HepG2 (cell line): ENCODE results near the gene ATG3.

Source experiments
- ATF1 ChIP-seq: IDR thresholded peaks from 2 replicates; pipeline ENCODE4 v1.6.1; 2016; ENCODE audit warnings: mild to moderate bottlenecking, control low read depth
- BRD4 ChIP-seq: sonication (generic); formaldehyde crosslinking; IDR thresholded peaks from 2 replicates; pipeline ENCODE4 v1.4.0; 2020; ENCODE audit warnings: missing genetic modification reagents
- PHF20 ChIP-seq: sonication (generic); formaldehyde crosslinking; IDR thresholded peaks from 2 replicates; pipeline ENCODE4 v1.5.0; 2020; ENCODE audit warnings: mild to moderate bottlenecking, missing genetic modification reagents
- SRF ChIP-seq: IDR thresholded peaks from 2 replicates; pipeline ENCODE4 v1.6.1; 2011; ENCODE audit warnings: mild to moderate bottlenecking, low read depth, low read length, moderate library complexity
- TF ChIP-seq, protein P1 (sequence below): sonication (generic); formaldehyde crosslinking; IDR thresholded peaks from 2 replicates; pipeline ENCODE4 v1.4.0; 2020; ENCODE audit warnings: missing genetic modification reagents
- TF ChIP-seq, protein P2 (sequence below): IDR thresholded peaks from 2 replicates; pipeline ENCODE4 v1.6.1; 2016; ENCODE audit warnings: low read depth
- TF ChIP-seq, protein P3 (sequence below): sonication (generic); formaldehyde crosslinking; IDR thresholded peaks from 2 replicates; pipeline ENCODE4 v1.5.0; 2020; ENCODE audit warnings: mild to moderate bottlenecking, missing genetic modification reagents, moderate library complexity
- TF ChIP-seq, protein P4 (sequence below): sonication (generic); formaldehyde crosslinking; IDR thresholded peaks from 2 replicates; pipeline ENCODE4 v1.8.1; 2023; ENCODE audit warnings: mild to moderate bottlenecking, missing genetic modification reagents

DNA sequence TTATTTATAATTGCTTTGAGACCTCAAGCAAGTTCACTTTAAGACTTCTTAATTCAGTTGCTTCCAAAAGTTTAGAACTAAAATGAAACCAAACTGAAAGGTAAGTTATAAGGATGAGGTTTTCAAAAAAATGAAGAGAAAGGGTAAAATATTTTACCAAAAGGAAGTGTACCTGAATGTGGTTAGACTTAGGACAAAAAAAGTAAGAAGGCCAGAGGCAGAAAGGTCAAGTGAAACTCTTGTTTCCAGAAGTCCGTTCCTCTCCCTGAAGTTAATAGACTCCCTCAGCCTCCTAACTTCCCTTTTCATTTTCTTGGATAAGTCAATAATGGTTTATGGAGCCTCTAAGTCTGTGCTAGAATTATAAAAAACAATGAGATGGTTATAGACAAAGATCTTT, 79.1 kb downstream of the ATG3 start:
- TF ChIP-seq, protein P1, sequence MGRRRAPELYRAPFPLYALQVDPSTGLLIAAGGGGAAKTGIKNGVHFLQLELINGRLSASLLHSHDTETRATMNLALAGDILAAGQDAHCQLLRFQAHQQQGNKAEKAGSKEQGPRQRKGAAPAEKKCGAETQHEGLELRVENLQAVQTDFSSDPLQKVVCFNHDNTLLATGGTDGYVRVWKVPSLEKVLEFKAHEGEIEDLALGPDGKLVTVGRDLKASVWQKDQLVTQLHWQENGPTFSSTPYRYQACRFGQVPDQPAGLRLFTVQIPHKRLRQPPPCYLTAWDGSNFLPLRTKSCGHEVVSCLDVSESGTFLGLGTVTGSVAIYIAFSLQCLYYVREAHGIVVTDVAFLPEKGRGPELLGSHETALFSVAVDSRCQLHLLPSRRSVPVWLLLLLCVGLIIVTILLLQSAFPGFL (CRISPR knock-in tag), result no peak
- no peak for TF ChIP-seq PHF20 (CRISPR knock-in tag)
- TF ChIP-seq, protein P2, sequence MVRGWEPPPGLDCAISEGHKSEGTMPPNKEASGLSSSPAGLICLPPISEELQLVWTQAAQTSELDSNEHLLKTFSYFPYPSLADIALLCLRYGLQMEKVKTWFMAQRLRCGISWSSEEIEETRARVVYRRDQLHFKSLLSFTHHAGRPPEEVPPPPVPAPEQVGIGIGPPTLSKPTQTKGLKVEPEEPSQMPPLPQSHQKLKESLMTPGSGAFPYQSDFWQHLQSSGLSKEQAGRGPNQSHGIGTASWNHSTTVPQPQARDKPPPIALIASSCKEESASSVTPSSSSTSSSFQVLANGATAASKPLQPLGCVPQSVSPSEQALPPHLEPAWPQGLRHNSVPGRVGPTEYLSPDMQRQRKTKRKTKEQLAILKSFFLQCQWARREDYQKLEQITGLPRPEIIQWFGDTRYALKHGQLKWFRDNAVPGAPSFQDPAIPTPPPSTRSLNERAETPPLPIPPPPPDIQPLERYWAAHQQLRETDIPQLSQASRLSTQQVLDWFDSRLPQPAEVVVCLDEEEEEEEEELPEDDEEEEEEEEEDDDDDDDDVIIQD, result no peak
- TF ChIP-seq, protein P3, sequence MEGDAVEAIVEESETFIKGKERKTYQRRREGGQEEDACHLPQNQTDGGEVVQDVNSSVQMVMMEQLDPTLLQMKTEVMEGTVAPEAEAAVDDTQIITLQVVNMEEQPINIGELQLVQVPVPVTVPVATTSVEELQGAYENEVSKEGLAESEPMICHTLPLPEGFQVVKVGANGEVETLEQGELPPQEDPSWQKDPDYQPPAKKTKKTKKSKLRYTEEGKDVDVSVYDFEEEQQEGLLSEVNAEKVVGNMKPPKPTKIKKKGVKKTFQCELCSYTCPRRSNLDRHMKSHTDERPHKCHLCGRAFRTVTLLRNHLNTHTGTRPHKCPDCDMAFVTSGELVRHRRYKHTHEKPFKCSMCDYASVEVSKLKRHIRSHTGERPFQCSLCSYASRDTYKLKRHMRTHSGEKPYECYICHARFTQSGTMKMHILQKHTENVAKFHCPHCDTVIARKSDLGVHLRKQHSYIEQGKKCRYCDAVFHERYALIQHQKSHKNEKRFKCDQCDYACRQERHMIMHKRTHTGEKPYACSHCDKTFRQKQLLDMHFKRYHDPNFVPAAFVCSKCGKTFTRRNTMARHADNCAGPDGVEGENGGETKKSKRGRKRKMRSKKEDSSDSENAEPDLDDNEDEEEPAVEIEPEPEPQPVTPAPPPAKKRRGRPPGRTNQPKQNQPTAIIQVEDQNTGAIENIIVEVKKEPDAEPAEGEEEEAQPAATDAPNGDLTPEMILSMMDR (CRISPR knock-in tag), result no peak
- TF ChIP-seq SRF, result no peak
- TF ChIP-seq BRD4 (CRISPR knock-in tag), result no peak
- no peak for TF ChIP-seq ATF1 (CRISPR knock-in tag)
- TF ChIP-seq, protein P4, sequence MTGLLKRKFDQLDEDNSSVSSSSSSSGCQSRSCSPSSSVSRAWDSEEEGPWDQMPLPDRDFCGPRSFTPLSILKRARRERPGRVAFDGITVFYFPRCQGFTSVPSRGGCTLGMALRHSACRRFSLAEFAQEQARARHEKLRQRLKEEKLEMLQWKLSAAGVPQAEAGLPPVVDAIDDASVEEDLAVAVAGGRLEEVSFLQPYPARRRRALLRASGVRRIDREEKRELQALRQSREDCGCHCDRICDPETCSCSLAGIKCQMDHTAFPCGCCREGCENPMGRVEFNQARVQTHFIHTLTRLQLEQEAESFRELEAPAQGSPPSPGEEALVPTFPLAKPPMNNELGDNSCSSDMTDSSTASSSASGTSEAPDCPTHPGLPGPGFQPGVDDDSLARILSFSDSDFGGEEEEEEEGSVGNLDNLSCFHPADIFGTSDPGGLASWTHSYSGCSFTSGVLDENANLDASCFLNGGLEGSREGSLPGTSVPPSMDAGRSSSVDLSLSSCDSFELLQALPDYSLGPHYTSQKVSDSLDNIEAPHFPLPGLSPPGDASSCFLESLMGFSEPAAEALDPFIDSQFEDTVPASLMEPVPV (CRISPR knock-in tag), result no peak
